LNCAP (cell line): Measurements from ENCODE around the gene GPR63.

ENCODE experiments used
- TF ChIP-seq, protein P1 (sequence below): fragments of 450-650 bp; IDR thresholded peaks from 2 replicates; pipeline ENCODE4 v1.5.1; 2017; ENCODE audit warnings: mild to moderate bottlenecking

Gene GPR63

DNA sequence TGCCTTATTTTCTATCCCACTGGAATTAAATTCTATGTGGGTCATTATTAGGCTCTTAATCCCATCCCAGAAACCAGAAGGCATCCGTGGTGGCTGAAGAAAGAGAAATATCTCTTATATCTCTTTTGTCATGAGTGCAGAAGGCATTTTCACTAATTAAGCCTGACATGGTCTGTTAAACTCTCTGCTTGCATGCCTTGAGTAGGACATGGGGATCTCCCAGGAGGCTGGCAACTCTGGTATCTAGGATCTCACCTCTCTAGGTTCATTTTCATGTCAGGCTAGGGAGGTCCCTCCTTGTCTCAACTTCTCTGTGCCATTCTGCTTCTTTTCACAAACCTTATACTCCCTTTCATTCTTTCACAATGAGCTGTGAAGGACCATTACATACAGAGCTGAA lies 25.3 kb upstream of the GPR63 start:
- TF ChIP-seq, protein P1, sequence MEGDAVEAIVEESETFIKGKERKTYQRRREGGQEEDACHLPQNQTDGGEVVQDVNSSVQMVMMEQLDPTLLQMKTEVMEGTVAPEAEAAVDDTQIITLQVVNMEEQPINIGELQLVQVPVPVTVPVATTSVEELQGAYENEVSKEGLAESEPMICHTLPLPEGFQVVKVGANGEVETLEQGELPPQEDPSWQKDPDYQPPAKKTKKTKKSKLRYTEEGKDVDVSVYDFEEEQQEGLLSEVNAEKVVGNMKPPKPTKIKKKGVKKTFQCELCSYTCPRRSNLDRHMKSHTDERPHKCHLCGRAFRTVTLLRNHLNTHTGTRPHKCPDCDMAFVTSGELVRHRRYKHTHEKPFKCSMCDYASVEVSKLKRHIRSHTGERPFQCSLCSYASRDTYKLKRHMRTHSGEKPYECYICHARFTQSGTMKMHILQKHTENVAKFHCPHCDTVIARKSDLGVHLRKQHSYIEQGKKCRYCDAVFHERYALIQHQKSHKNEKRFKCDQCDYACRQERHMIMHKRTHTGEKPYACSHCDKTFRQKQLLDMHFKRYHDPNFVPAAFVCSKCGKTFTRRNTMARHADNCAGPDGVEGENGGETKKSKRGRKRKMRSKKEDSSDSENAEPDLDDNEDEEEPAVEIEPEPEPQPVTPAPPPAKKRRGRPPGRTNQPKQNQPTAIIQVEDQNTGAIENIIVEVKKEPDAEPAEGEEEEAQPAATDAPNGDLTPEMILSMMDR = no peak

DNA sequence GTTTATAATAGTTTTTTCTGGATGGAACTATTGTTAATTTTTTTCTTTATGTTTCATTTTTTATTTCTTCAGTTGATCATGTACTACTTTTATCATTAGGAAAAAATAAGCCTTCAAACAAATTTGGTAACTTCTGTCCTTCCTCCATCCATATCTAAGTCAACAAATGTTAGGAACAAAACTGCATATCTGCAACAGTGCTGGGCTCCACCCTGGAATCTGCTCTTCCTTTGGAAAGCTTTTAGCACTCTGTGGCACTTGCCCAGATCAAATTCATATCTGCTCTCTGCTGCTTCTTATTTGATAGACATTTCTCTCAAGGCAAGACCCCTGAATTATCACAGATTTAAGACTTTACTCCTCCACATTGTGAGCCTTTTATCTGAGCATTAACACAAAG lies 24.3 kb upstream of the GPR63 start:
- TF ChIP-seq, protein P1 = no peak

- TF ChIP-seq, protein P1 = no peak
Measured at GRCh38 chr6:96856856-96857255, 19.6 kb upstream of the GPR63 start.

- TF ChIP-seq, protein P1 = no peak
Measured at GRCh38 chr6:96853083-96853482, 15.8 kb upstream of the GPR63 start.

DNA sequence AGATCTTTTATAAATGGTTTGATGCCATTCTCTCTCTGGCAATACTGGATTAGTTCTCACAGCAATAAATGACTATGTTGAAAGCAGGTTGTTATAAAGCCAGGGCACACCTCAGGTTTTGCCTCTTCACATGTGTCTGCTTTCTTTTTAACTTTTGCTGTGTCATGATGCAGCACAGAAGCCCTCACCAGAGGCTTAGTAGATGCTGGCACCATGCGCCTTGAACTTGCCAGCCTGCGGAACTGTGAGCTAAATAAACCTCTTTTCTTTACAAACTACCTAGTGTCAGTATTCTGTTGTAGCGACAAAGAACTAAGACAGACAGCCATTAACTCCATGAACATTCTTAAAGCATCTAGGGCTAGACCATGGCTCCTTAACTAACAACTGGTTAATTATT lies 15.3 kb upstream of the GPR63 start:
- TF ChIP-seq, protein P1 = no peak

DNA sequence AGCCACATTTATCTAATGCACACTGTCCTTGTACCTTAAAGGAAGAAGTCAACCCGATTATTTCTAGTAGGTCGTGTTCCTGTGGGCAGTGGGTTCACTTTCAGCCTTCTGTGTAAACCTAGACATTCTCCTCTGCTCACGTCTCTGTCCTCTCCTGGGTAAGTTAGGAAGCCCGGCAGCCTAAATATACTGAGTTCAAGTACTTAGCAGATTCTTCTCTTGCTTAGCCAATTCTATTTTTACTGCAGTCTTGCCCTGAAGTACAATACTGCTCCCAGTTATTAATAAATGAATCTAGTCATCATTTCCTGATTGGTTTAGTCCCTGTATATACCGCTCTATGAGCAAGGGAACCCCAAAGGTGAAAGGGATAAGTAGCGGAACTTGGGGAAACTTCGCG lies 14.6 kb upstream of the GPR63 start:
- TF ChIP-seq, protein P1 = no peak

DNA sequence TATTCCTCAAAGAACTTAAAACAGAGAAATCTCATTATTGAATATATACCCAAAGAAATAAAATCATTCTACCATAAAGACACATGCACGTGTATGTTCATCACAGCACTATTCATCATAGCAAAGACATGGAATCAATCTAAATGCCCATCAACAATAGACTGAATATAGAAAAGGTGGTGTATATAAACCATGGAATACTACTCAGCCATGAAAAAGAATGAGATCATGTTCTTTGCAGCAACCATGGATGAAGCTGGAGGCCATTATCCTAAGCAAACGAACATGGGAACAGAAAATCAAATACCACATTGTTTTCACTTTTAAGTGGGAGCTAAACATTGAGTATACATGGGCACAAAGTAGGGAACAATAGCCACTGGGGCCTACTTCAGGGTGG lies 12.3 kb upstream of the GPR63 start:
- TF ChIP-seq, protein P1 = no peak

DNA sequence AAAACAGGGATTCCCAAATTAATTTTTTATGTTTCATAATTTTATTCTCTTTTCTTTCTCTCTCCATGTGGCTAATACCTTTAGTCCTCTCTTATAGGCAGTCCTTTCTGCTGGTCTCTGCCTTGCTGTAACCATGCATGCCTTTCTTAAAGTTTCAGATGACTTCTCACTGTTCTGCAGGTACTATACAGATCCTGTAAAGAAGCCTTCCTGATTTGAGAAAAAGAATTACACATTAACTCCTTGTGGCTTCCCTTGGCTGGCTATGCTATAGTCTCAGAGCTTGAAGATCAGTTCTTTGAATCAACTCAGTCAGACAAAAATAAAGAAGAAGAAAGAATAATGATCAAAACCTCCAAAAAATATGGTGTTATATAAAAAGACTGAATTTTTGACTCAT lies 7.3 kb upstream of the GPR63 start:
- TF ChIP-seq, protein P1 = no peak
